NCI-H128 (cell line): ENCODE measurements around the gene TMEM258.
A peak's percentile ranks its signal among the peaks of the same experiment; 100 is the strongest.

Experiments used
- DNase-seq: peaks from one replicate; lab custom pipeline; 2025; ENCODE audit not compliant: unreplicated experiment; lab: John Stamatoyannopoulos, UW

The TMEM258 gene

DNA sequence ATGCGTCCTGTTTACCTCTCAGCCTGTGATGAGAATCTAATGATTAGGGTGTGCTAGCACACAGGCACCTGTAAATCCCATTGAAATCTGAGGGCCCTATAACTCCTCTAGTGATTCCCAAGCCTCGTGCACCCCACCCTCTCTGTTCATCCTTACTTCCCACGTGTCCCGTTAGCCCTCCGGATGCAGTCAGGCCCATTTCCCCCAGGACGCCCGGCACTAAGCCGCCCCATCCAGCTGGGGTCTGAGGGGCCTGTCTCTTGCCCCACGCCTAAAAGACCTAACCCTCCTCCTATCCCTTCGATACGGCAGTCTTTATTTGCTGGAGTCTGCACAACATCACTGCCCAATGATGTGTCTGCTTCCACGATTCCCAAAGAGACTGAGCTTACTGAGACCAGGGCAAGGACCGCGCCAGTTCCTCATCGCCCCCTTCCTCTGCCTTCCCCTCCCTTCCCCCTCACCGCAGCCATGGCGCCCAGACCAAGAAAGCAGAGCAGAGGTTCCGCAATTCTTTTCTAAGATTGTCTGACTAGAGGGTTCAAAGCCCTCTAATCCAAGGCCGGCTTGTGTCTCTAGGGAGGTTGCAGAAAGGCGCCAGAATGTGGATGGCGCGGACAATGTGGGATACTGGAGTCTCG, 34.7 kb upstream of the TMEM258 start:
- DNase-seq: no peak

- no peak for DNase-seq
Measured at GRCh38 chr11:61820174-61820573, 27.8 kb upstream of the TMEM258 start.

DNA sequence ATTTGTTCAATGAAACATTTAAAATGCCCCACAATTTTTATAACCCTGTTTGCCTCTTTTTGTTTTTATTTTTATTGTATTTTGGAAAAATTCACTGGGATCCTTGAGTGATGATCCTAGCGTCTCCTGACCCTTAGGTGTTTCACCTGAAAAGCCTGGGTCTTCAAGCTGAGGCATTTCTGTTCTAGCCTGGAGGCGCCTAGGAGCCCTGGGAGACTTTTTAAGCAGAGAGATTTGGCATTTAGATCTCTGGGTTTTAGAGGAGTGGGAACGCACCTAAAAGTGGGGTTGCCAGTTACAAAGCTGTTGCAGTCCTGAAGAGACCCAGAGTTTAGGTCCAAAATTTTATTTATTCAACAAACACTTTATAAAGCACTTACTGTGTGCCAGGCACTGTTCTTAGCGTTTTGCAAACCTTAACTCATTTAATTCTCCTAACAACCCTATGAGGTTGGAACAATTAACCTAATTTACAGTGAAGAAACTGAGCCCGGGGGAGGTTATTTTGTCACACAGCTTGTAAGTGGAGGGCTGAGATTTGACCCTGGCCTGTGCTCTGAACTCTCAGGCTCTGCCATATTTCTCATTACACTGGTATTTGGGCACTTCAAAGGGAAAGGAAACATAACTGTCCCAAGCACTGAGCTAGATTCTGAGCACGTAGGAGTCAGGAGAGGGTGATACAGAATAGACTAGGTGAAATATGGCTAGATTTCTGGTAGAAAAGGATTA, 25.2 kb upstream of the TMEM258 start:
- DNase-seq: no peak

- peak; percentile 97 for DNase-seq
Measured at GRCh38 chr11:61816736-61817455, 24.5 kb upstream of the TMEM258 start, which contains the start of gene FADS1. TSS of gene FADS1 (minus strand) at chr11:61817003. CDS start at chr11:61816929, 74 bp downstream.

GRCh38 chr11:61815790-61816735, 23.7 kb upstream of the TMEM258 start:
- peak; percentile 34 for DNase-seq

DNA sequence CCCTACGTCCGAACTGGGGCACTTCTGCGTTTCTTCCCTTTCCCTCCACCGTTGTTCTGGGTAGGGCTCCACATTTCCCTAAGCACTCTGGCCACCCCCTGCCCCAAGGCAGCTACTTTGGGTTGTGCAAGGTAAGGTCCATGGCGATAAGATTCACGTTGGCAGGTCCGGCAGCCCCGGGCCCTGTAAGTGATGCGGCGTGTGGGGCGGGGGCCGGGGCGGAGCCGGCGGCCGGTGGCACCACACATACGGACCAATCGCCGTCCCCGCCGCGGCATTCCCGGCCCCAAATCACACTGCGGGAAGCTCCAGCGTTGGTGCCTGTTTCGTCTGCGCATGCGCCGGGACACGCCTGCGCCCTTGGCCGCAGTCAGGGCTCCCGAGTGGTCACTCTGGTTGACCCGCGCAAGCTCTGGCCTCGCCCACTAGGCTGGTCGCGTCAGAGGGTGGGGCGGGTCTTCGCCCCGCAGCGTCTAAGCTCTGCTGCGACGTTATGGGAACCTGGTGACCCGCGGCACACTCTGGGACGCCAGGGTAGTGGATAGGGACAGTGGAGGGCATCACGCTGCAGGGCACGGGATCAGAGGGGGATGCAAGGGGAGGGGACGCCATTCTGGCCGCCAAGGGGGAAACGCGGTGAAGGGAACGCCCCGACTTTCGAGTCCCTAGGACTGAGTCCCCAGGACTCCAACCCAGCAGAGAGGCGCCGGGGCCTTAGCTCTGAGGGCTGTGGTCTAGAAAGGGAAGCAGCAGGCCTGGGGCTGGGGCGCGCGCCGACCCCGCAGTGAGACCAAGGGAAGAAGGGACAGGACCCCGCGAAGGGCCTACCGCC, 22.8 kb upstream of the TMEM258 start:
- DNase-seq: peak; percentile 78

DNA sequence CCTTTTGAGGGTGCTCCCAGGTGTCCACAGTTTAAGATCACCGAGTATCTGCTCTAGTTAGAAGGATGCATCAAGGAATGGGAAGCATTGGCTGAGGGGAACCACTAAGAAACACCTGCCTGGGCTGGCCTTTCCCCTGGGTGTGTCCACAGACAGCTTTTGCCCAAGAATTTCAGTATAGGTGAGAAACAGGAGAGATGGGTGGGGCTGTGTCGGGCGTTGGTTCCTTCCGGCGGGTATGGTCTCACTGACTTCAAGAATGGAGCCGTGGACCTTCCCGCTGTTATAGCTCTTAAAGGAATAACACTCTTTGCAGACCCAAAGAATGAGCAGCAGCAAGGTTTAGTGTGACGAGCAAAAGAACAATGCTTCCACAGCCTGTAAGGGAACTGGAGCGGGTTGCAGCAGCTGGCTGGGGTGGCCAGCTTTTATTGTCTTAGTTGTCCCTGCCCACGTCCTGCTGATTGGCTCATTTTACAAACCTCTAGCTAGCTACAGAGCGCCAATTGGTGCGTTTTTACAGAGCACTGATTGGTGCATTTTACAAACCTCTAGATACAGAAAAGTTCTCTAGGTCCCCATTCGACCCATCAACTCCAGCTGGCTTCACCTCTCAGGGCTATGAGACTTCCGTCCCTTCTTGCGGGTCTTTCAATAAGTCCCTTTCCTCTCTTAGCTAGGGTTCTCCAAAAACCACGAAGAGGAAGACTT, 22.0 kb upstream of the TMEM258 start:
- no peak for DNase-seq

DNA sequence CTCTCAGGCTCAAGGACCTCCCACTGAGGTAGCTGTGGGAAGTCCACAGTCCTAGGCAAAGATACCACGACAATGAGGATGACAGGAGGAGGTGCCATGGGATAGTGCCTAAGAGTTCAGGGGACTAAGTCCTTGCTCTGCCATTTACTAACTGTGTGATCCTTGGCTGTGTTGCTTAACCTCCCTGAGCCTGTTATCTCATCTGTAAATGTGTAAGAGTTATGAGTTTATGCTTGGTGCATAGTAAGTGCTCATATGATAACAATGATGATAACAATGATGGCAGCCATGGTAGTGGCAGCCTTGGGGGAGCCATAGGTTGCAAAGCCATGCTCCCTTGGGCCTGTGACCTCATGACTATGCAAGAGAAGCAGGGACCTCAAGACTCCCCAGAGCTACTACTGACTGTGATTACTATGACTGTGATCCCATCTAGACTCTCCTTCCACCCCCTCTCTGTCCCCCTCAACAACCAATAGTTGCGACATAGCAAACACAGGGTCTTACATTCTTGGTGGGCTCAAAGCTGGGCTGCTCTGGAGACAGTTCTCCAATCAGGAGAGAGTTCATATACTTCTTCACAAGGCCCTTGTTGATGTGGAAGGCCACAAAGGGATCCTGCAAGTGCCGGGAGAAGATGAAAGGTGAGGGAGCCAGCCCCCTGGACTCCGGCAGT, 20.5 kb upstream of the TMEM258 start:
- no peak for DNase-seq

GRCh38 chr11:61811831-61812230, 19.4 kb upstream of the TMEM258 start:
- no peak for DNase-seq

DNA sequence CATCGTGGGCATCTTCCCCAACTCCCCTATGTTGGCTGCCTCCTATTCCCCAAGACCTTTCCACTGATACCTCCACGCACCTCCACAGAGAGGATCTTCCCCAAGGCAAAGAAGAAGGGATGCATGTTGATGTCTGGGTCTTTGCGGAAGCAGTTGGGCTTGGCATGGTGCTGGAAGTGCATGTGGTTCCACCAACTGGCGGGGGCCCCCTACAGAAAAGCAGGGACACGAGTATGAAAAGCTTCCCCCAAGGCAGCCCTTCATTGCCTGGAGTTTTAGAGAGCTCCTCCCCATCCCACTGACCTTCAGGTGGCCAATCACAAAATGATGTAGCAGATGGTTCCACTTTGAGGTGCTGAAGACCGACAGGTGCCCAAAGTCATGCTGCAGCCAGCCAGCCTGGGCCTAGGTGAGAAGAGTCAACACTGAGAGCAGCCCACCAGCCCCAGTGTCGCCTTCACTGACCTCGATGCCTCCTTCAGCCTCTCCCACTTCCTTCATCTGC, 18.3 kb upstream of the TMEM258 start:
- DNase-seq: no peak

DNA sequence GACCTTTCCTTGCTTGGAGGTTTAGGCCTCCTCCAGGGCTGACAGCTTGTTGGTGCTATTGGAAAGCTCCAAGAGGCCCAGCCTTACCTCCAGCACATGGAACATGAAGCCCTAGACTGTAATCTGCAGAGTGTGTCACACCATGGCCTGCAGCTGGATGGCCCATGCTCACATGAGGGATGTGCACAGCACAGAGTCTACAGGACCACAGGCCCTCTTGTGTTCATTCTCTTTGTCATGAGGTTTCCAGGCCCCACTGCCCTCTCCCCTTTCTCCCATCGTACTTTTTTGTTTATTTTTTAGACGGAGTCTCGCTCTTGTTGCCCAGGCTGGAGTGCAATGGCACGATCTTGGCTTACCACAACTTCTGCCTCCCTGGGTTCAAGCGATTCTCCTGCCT, 14.4 kb upstream of the TMEM258 start:
- no peak for DNase-seq

- no peak for DNase-seq
Measured at GRCh38 chr11:61805146-61805545, 12.7 kb upstream of the TMEM258 start.

DNA sequence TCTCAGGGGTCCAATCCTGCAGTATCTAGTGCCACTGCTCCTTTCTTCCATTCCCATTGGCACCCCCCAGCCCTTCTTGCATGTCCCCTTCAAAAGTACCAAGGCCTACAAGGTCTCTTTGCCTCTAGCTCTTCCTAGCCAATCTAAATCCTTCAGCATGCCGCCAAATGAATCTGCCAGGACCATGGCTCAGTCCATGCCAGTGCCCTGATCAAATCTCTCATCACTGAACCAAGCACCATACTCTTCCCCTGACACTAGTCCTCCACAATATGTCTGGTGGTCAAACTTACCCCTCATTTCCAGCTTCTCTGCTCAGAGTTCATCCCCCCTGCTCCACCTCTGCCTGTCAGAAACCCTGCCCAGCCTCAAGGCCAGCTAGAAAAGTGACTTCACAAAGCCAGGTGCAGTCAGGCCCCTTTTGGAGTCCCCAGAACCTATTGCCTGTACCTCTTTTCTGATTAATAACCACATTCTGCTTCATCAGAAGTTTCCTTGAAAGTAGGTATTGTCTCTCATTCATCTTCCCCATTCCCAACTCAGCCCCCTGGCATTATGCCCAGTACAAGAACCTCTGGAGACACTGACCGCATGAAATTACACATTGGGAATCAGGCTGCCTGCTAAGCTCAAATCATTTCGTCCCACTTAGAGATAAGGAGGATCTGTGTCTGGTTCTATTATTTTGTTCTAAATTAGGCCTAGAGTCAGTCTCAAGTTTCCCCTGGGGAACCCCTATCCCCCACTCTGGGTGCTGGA, 11.7 kb upstream of the TMEM258 start:
- DNase-seq: no peak

GRCh38 chr11:61802605-61803004, 10.2 kb upstream of the TMEM258 start:
- no peak for DNase-seq

DNA sequence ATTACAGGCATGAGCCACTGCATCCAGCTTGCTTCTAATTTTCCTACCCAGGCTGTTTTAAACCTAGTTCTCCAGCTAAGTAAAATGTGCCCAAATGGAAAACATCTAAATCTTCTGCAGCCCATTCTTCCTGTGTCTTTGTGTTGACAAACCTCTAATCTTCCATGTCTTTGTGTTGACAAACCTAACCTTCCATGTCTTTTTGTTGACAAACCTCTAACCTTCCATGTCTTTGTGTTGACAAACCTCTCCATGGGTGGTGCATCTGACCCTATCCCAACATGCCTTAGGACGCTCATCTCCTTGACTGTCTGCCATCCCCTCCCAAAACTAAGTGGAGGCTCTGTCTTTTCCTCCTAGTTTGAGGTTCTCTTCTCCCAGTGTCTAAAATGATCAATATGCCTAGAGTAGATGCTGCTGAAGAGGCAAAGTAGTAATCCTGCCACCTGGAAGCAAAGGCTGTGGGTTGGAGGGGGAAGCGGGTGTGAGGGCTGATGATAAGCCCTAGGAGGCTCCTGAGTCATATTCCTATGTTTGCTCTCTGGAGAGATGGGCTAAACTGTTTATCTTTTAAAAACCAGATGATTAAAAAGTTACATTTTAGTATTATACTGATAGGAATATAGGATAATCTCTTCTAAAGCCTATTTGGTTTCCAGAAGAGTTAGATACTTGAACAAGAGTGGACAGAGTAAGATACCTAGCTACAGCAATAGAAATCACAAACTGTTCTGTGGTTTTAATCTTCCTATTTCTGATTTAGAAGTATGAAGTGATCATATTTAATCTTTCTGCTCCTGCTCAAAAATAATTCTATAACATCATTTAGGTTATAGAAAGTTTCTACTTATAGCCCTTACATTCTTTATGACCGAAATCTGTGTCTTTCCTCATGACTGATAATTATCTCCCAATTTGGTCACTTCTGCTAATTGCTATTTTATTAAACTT, 8.2 kb upstream of the TMEM258 start:
- DNase-seq: no peak

- DNase-seq: no peak
Measured at GRCh38 chr11:61799665-61800284, 7.4 kb upstream of the TMEM258 start.
